Measurements from ENCODE around the gene ST6GALNAC3.

ST6GALNAC3 gene

GRCh38 chr1:76542359-76542758 is 467.8 kb downstream of the ST6GALNAC3 start:
- no peak for DNase-seq

- no peak for DNase-seq
Measured at GRCh38 chr1:76543495-76543894, 468.9 kb downstream of the ST6GALNAC3 start.

DNA sequence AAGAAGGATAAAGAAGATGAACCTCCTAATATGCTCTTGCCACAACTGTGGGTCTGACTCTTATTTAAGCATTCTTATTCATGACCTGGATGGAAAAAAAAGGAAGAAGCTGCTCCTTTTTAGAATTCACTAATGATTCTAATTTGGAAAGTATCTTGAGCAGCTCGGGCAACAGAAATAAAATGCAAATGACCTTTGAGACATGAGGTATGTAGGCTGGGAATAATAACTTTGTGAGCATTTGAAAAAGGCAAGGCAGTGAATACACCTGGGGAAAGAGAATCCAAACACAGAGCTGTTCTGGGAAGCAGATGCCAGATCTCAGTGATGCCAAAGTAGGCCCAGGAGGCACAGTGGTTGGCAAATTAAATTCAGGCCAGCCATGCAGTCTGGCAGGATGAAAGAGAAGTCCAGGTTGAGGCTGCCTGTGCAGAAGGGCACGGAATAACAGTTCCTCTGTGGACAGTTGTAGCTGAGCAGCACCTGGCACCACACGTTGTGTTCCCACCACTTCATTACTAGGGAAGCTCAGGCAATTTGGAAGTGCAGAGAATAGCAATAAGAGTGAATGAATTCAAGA is 471.9 kb downstream of the ST6GALNAC3 start:
- no peak for DNase-seq

DNA sequence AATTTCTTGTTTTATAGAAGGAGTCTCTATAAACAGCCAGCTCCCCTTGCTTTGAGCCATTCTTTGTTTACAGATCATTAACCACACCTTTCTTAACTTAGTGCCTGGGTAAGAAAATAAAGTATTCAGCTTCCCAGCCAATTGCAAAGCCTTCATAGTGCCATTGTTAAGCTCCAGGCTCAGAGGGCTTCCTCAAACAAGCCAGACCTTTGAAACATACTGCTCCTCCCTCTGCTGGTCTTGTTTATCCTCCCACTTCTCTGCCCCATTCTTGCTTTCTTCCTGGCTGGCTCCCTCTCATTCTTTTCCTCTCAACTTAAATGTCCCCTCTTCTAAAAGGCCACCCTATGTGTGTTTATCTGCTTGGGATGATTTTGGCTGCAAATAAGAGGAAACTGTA is 473.4 kb downstream of the ST6GALNAC3 start:
- DNase-seq = no peak

GRCh38 chr1:76548513-76549100 is 474.1 kb downstream of the ST6GALNAC3 start:
- DNase-seq = no peak

DNA sequence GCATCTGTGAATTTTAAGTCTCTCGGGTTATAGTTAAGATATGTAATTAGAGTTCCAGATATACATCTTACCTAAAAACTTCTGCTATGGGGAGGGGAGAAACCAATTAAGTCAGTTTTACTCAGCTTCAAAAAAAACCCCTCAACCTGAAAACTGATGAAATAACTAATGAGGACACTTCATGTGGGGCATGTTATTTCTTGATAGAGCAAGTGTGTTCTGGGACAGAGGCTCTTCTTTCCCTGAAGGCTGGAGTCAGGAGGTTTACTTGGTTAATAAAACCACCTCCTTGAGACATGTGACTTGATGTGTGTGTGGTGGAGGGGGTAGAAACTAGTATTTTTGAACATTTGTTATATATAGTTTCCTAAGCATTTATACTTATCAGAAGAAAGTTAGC is 479.7 kb downstream of the ST6GALNAC3 start:
- no peak for DNase-seq

DNA sequence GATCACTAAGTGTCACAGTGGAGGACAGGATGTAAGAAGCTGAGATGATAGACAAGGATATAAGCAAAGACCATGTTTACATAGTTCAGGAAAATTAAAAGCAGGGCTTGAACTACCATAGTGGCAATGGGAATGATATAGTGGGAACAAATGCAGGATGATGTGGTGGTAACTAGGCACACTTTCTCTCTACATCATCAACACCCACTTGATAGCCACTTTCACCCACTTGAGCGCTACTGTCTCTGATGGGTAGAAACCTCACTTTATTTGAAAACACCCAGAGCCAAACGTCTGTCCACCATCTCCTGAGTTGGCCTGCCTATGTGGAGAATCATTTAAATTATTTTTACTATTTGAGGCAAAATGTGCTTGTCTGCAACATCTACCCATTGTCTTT is 487.7 kb downstream of the ST6GALNAC3 start:
- DNase-seq = no peak

GRCh38 chr1:76568573-76569238 is 494.2 kb downstream of the ST6GALNAC3 start:
- no peak for DNase-seq

- DNase-seq = no peak
Measured at GRCh38 chr1:76571248-76571647, 496.7 kb downstream of the ST6GALNAC3 start.

GRCh38 chr1:76572229-76572628 is 497.7 kb downstream of the ST6GALNAC3 start:
- no peak for DNase-seq

GRCh38 chr1:76576876-76577524 is 502.5 kb downstream of the ST6GALNAC3 start:
- DNase-seq = no peak

- no peak for DNase-seq
Measured at GRCh38 chr1:76577525-76578185, 503.1 kb downstream of the ST6GALNAC3 start.

- DNase-seq = no peak
Measured at GRCh38 chr1:76580206-76580605, 505.7 kb downstream of the ST6GALNAC3 start.

DNA sequence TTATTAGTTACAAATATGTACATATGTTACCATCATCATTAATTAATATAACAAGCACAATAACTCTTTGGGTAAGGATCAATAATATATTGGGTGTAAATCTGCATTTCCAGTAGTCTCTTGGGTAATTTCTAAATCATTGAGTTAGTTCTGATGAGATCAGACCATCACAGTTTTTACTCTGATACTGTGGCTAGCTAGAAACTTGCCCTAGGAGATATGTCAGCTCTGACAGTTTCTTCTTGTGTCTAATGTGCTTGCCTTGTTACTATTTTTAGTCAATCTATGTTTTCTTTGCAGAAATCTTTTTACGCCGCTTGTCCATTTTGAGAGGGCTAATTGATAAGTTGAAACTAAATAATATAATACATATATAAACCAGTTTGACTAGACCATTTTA is 507.2 kb downstream of the ST6GALNAC3 start:
- DNase-seq = no peak

GRCh38 chr1:76583235-76583868 is 508.8 kb downstream of the ST6GALNAC3 start:
- DNase-seq = no peak

DNA sequence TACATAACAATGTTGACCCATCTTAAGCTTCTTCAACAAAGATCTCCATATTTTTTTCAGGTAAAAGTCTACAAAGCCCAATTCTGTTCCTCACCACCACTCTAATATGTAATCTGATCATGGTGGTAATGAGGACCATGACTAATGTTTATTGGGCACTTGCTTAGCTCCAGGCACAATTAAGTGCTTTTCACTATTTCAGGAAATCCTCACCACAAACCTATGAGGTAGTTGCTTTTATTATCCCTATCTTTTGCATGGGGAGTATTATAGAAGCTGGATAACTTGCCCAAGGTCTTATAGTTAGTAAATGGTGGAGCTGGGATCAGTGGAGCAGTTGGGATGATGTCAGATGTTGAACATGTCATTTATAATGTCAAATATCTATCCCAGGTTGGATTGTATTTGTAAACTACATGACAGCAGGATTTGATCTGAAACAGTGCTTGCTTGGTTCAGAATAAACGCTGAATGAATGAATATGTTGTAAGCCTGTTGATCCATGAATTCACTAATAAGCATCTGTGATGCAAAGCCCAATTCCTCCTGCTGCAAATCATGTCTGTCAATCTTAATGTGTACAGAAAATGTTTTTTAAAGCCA is 509.4 kb downstream of the ST6GALNAC3 start:
- no peak for DNase-seq

- no peak for DNase-seq
Measured at GRCh38 chr1:76585980-76586674, 511.6 kb downstream of the ST6GALNAC3 start.

DNA sequence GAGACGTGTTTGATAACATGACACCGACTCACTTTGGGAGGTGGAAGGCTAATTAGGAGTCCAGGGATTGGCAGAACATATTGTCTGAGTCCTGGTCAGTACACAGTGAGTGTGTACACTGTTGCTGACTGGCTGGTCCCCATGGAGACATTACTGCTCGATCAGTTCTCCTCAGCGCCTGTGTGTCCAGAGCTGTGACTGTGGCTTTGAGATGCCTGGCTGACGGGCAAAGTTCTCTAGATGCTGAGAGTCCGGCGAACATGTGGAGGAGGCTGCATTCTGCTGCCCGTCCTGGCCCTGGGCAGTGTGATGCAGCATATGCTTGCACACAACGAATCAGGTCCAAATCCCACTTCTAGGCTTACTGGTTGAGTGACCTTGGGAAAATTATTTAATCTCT is 512.7 kb downstream of the ST6GALNAC3 start:
- DNase-seq = no peak

DNA sequence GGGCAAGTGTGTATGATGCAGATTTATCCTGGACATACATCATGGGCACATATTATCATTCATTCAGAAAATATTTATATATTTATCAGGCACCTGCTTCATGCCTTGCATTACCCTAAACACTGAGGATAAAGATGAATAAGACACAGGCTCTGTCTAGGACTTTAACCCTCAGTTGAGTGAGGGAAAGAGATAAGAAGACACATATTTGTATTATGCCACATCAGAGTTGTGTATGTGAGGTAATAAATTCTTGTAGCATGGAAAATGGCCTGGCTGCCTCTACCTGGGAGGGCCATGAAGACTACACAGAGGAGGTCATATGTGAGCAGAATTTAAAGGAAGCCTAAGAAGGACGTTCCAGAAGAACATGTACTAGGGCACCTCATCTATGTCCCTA is 516.9 kb downstream of the ST6GALNAC3 start:
- no peak for DNase-seq

GRCh38 chr1:76591963-76592362 is 517.4 kb downstream of the ST6GALNAC3 start:
- DNase-seq = no peak

GRCh38 chr1:76593141-76593540 is 518.6 kb downstream of the ST6GALNAC3 start:
- no peak for DNase-seq

GRCh38 chr1:76593618-76594017 is 519.1 kb downstream of the ST6GALNAC3 start:
- no peak for DNase-seq
